ENCODE results near the gene SHROOM3. TPM values are rescaled to one million over a fixed set of nuclear protein-coding genes. Genes with fewer than 3 reads are reported as not detected.

SHROOM3 gene
- total RNA-seq, 1 donor from 2014 or later, result 0.55 TPM

- ATAC-seq (ENCODE audit: low read depth) (no peak), DNase-seq (no peak)
- Mint-ChIP-seq H3K36me3 (ENCODE audit: low read depth) (no peaks in the 10 kb centered on the region), H3K9me3 (no peaks in the 10 kb centered on the region), H3K4me1 (no peaks in the 10 kb centered on the region), H3K4me3 (no peak overlapping the region), H3K27me3 (peaks cover 9% of the 10 kb centered on the region), H3K27ac (no peak overlapping the region)
- intact Hi-C loops (cut with micrococcal nuclease), result no loop called here
- ChIA-PET POLR2A (no interaction called here), CTCF (no interaction called here)
- TF ChIP-seq CTCF (IDR thresholded peaks at IDR 0.05), result no peak
Observed at GRCh38 chr4:76559236-76560071, 124.4 kb downstream of the SHROOM3 start.

GRCh38 chr4:76562161-76562560 lies 127.1 kb downstream of the SHROOM3 start:
- no peak overlapping the region for H3K4me3 Mint-ChIP-seq
- H3K36me3 Mint-ChIP-seq (ENCODE audit: low read depth), result no peaks in the 10 kb centered on the region
- DNase-seq (no peak), ATAC-seq (ENCODE audit: low read depth) (no peak)
- H3K27me3 Mint-ChIP-seq, result peaks cover 14% of the 10 kb centered on the region
- H3K4me1 Mint-ChIP-seq, result no peaks in the 10 kb centered on the region
- intact Hi-C loops (cut with micrococcal nuclease), result no loop called here
- no peak for TF ChIP-seq CTCF (IDR thresholded peaks at IDR 0.05)
- no peak overlapping the region for H3K27ac Mint-ChIP-seq
- no peaks in the 10 kb centered on the region for H3K9me3 Mint-ChIP-seq
- POLR2A ChIA-PET, result no interaction called here
- CTCF ChIA-PET, result no interaction called here

GRCh38 chr4:76562836-76563453 lies 127.9 kb downstream of the SHROOM3 start:
- ChIA-PET POLR2A (no interaction called here), CTCF (no interaction called here)
- no peaks in the 10 kb centered on the region for H3K36me3 Mint-ChIP-seq (ENCODE audit: low read depth)

GRCh38 chr4:76563454-76564122 lies 128.6 kb downstream of the SHROOM3 start:
- H3K27me3 Mint-ChIP-seq, result peaks cover 9% of the 10 kb centered on the region
- intact Hi-C loops (cut with micrococcal nuclease), result no loop called here

More at GRCh38 chr4:76562836-76563453, 127.9 kb downstream of the SHROOM3 start:
- Mint-ChIP-seq H3K4me3 (no peak overlapping the region), H3K4me1 (no peaks in the 10 kb centered on the region), H3K9me3 (no peaks in the 10 kb centered on the region), H3K27me3 (peaks cover 9% of the 10 kb centered on the region), H3K27ac (no peak overlapping the region)
- DNase-seq, result no peak
- intact Hi-C loops (cut with micrococcal nuclease), result no loop called here
- no peak for TF ChIP-seq CTCF (IDR thresholded peaks at IDR 0.05)
- ATAC-seq (ENCODE audit: low read depth), result no peak

More at GRCh38 chr4:76563454-76564122, 128.6 kb downstream of the SHROOM3 start:
- Mint-ChIP-seq H3K9me3 (no peaks in the 10 kb centered on the region), H3K27ac (no peak overlapping the region), H3K36me3 (ENCODE audit: low read depth) (no peaks in the 10 kb centered on the region), H3K4me1 (no peaks in the 10 kb centered on the region), H3K4me3 (no peak overlapping the region)
- DNase-seq (no peak), ATAC-seq (ENCODE audit: low read depth) (no peak)
- CTCF ChIA-PET, result no interaction called here
- POLR2A ChIA-PET, result no interaction called here
- no peak for TF ChIP-seq CTCF (IDR thresholded peaks at IDR 0.05)

Data from activated B cell treated with CpG ODN at 0.5 μM for 24 hours (primary cell).